DOHH2 (cell line): Measurements from ENCODE around the gene TFR2.

ENCODE experiments used
- H3F3A ChIP-seq: fragments of 200-600 bp; sonication (generic), shearing (Covaris generic); 2 replicates; pipeline ENCODE4 v1.6.0; 2016; ENCODE audit warnings: antibody characterized with exemption, mild to moderate bottlenecking; ENCODE audit not compliant: control insufficient read depth, insufficient read depth
- H3K27ac ChIP-seq: fragments of 200-600 bp; sonication (generic); 2 replicates; pipeline ENCODE4 v1.5.1; 2014; ENCODE audit warnings: low read depth, mild to moderate bottlenecking, low read length, moderate library complexity
- H3K27me3 ChIP-seq: fragments of 200-600 bp; sonication (generic); 2 replicates; pipeline ENCODE4 v1.6.1; 2014; ENCODE audit warnings: mild to moderate bottlenecking, low read length, mixed read lengths; ENCODE audit not compliant: control insufficient read depth
- H3K36me3 ChIP-seq: fragments of 200-600 bp; sonication (generic); 2 replicates; pipeline ENCODE4 v1.6.1; 2014; ENCODE audit warnings: mild to moderate bottlenecking, low read length, moderate library complexity, mixed read lengths; ENCODE audit not compliant: control insufficient read depth
- H3K4me1 ChIP-seq: fragments of 200-600 bp; sonication (generic); 2 replicates; pipeline ENCODE4 v1.6.1; 2014; ENCODE audit warnings: mild to moderate bottlenecking, low read length, mixed read lengths; ENCODE audit not compliant: control insufficient read depth
- H3K4me2 ChIP-seq: fragments of 200-600 bp; sonication (generic); 2 replicates; pipeline ENCODE4 v1.6.0; 2014; ENCODE audit warnings: mild to moderate bottlenecking, low read length, moderate library complexity
- H3K4me3 ChIP-seq: fragments of 200-600 bp; sonication (generic); 2 replicates; pipeline ENCODE4 v1.5.1; 2014; ENCODE audit warnings: mild to moderate bottlenecking, low read length, mixed read lengths
- H3K79me2 ChIP-seq: fragments of 200-600 bp; sonication (generic); 2 replicates; pipeline ENCODE4 v1.6.1; 2014; ENCODE audit warnings: mild to moderate bottlenecking, low read length, mixed read lengths; ENCODE audit not compliant: control insufficient read depth
- H3K9me2 ChIP-seq: fragments of 200-600 bp; sonication (generic); replicated peaks from 2 replicates; pipeline ENCODE4 v1.6.1; 2014; ENCODE audit warnings: mild to moderate bottlenecking, low read length, mixed read lengths; ENCODE audit not compliant: control insufficient read depth
- H3K9me3 ChIP-seq: fragments of 200-600 bp; sonication (generic); 2 replicates; pipeline ENCODE4 v1.6.1; 2014; ENCODE audit warnings: antibody characterized with exemption, low read length, mixed read lengths; ENCODE audit not compliant: control insufficient read depth, insufficient read depth
- H4K20me1 ChIP-seq: fragments of 200-600 bp; sonication (generic); 2 replicates; pipeline ENCODE4 v1.6.0; 2014; ENCODE audit warnings: low read depth, mild to moderate bottlenecking, antibody characterized with exemption, low read length, moderate library complexity; ENCODE audit not compliant: control insufficient read depth, insufficient read depth
- CTCF ChIP-seq: fragments of 200-600 bp; sonication (generic); IDR thresholded peaks from one replicate; pipeline ENCODE4 v1.5.1; 2014; ENCODE audit warnings: antibody characterized with exemption, mild to moderate bottlenecking, low read depth, low read length; ENCODE audit not compliant: poor library complexity, severe bottlenecking
- EZH2phosphoT487 ChIP-seq: fragments of 200-600 bp; sonication (generic); IDR thresholded peaks from 2 replicates; pipeline ENCODE4 v1.6.1; 2017; ENCODE audit warnings: borderline replicate concordance, mild to moderate bottlenecking, antibody characterized with exemption, low read length, moderate library complexity, mixed read lengths

Gene TFR2

GRCh38 chr7:100675105-100675451, 33.7 kb upstream of the TFR2 start:
- Histone ChIP-seq H3K27me3 (peaks cover 12% of the 10 kb centered on the region), H3K9me3 (no peaks in the 10 kb centered on the region), H3K4me1 (peaks cover 14% of the 10 kb centered on the region), H3K4me3 (peak overlapping the region; percentile 93), H3F3A (peaks cover 7% of the 10 kb centered on the region), H4K20me1 (peaks cover 9% of the 10 kb centered on the region; the same call in 1 of the 2 replicates), H3K9me2 (no peaks in the 10 kb centered on the region), H3K79me2 (peaks cover 44% of the 10 kb centered on the region), H3K4me2 (peak overlapping the region; percentile 67), H3K36me3 (peaks cover 44% of the 10 kb centered on the region), H3K27ac (peak overlapping the region; percentile 73)
- no peak for TF ChIP-seq EZH2phosphoT487
- no peak for TF ChIP-seq CTCF

GRCh38 chr7:100674411-100675104, 33.2 kb upstream of the TFR2 start:
- Histone ChIP-seq H3K36me3 (peaks cover 39% of the 10 kb centered on the region), H4K20me1 (peaks cover 9% of the 10 kb centered on the region; the same call in 1 of the 2 replicates), H3K27ac (peak overlapping the region; percentile 73), H3K4me1 (peaks cover 14% of the 10 kb centered on the region), H3K9me3 (no peaks in the 10 kb centered on the region), H3K4me3 (peak overlapping the region; percentile 93), H3K9me2 (no peaks in the 10 kb centered on the region), H3K79me2 (peaks cover 44% of the 10 kb centered on the region), H3K4me2 (peak overlapping the region; percentile 67), H3K27me3 (peaks cover 18% of the 10 kb centered on the region), H3F3A (peaks cover 4% of the 10 kb centered on the region)
- TF ChIP-seq EZH2phosphoT487 (no peak), CTCF (peak; percentile 10)

GRCh38 chr7:100673942-100674410, 32.6 kb upstream of the TFR2 start:
- Histone ChIP-seq H3K4me1 (peaks cover 14% of the 10 kb centered on the region), H3F3A (peaks cover 4% of the 10 kb centered on the region), H3K27ac (peak overlapping the region; percentile 73), H3K4me3 (peak overlapping the region; percentile 93), H3K36me3 (peaks cover 34% of the 10 kb centered on the region), H3K9me3 (no peaks in the 10 kb centered on the region), H3K79me2 (peaks cover 44% of the 10 kb centered on the region), H4K20me1 (peaks cover 9% of the 10 kb centered on the region; the same call in 1 of the 2 replicates), H3K9me2 (no peaks in the 10 kb centered on the region), H3K27me3 (peaks cover 18% of the 10 kb centered on the region), H3K4me2 (peak overlapping the region; percentile 67)
- TF ChIP-seq EZH2phosphoT487 (no peak), CTCF (no peak)
